GM18511 (cell line): Measurements from ENCODE around the gene SWAP70.

Experiments used
- ATAC-seq: cut with Tn5 transposase; IDR thresholded peaks from one replicate; pipeline ENCODE4 v1.9.1; 2021; ENCODE audit warnings: mild to moderate bottlenecking, moderate library complexity; ENCODE audit not compliant: unreplicated experiment

SWAP70 gene

GRCh38 chr11:9772218-9772617 lies 108.3 kb downstream of the SWAP70 start:
- no peak for ATAC-seq

GRCh38 chr11:9773524-9773923 lies 109.6 kb downstream of the SWAP70 start:
- ATAC-seq: no peak

- no peak for ATAC-seq
Measured at GRCh38 chr11:9774109-9774508, 110.2 kb downstream of the SWAP70 start.

- no peak for ATAC-seq
Measured at GRCh38 chr11:9774591-9775397, 110.9 kb downstream of the SWAP70 start.

- ATAC-seq: no peak
Measured at GRCh38 chr11:9775398-9775779, 111.5 kb downstream of the SWAP70 start.

- ATAC-seq: no peak
Measured at GRCh38 chr11:9776203-9776602, 112.3 kb downstream of the SWAP70 start.

- no peak for ATAC-seq
Measured at GRCh38 chr11:9777066-9777465, 113.2 kb downstream of the SWAP70 start.

GRCh38 chr11:9777525-9777924 lies 113.6 kb downstream of the SWAP70 start:
- no peak for ATAC-seq

GRCh38 chr11:9780929-9781328 lies 117.1 kb downstream of the SWAP70 start:
- ATAC-seq: no peak

- no peak for ATAC-seq
Measured at GRCh38 chr11:9783986-9784385, 120.1 kb downstream of the SWAP70 start.

- no peak for ATAC-seq
Measured at GRCh38 chr11:9784602-9785315, 120.9 kb downstream of the SWAP70 start.

GRCh38 chr11:9787260-9787659 lies 123.4 kb downstream of the SWAP70 start:
- no peak for ATAC-seq

- no peak for ATAC-seq
Measured at GRCh38 chr11:9787981-9788521, 124.2 kb downstream of the SWAP70 start.

- no peak for ATAC-seq
Measured at GRCh38 chr11:9789910-9790309, 126.0 kb downstream of the SWAP70 start.

- no peak for ATAC-seq
Measured at GRCh38 chr11:9790703-9791102, 126.8 kb downstream of the SWAP70 start.

GRCh38 chr11:9796266-9796665 lies 132.4 kb downstream of the SWAP70 start:
- no peak for ATAC-seq

- no peak for ATAC-seq
Measured at GRCh38 chr11:9796854-9797253, 133.0 kb downstream of the SWAP70 start.

GRCh38 chr11:9797300-9797699 lies 133.4 kb downstream of the SWAP70 start:
- ATAC-seq: no peak

- no peak for ATAC-seq
Measured at GRCh38 chr11:9799886-9800285, 136.0 kb downstream of the SWAP70 start.

GRCh38 chr11:9802291-9802861 lies 138.5 kb downstream of the SWAP70 start:
- ATAC-seq: no peak
